ENCODE measurements around the gene OR52N5.

- TF ChIP-seq CTCF (IDR thresholded peaks at IDR 0.05; ENCODE audit: low read depth, low read length) (no peak), EZH2phosphoT487 (IDR thresholded peaks at IDR 0.05; ENCODE audit: low read depth) (no peak)
Observed at GRCh38 chr11:5726351-5726750, 56.8 kb downstream of the OR52N5 start.
